Stimulated activated CD8-positive, alpha-beta memory T cell treated with anti-CD3 and anti-CD28 coated beads, Interleukin-15, amount 100 ng/mL, for 48 hours (primary cell): ENCODE results near the gene STARD5.
"Not testable (repeated sequence)": the region's sequence is repeated elsewhere in the genome, so short reads cannot be mapped to it uniquely, and the experiment has no call there.

ENCODE experiments used
- DNase-seq, 2 donors: peaks; one replicate each; pipeline ENCODE4 v3.0.0-alpha.2; 2020; ENCODE audit warnings: low read depth in 2 of 2

STARD5 gene, protein sequence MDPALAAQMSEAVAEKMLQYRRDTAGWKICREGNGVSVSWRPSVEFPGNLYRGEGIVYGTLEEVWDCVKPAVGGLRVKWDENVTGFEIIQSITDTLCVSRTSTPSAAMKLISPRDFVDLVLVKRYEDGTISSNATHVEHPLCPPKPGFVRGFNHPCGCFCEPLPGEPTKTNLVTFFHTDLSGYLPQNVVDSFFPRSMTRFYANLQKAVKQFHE

DNA sequence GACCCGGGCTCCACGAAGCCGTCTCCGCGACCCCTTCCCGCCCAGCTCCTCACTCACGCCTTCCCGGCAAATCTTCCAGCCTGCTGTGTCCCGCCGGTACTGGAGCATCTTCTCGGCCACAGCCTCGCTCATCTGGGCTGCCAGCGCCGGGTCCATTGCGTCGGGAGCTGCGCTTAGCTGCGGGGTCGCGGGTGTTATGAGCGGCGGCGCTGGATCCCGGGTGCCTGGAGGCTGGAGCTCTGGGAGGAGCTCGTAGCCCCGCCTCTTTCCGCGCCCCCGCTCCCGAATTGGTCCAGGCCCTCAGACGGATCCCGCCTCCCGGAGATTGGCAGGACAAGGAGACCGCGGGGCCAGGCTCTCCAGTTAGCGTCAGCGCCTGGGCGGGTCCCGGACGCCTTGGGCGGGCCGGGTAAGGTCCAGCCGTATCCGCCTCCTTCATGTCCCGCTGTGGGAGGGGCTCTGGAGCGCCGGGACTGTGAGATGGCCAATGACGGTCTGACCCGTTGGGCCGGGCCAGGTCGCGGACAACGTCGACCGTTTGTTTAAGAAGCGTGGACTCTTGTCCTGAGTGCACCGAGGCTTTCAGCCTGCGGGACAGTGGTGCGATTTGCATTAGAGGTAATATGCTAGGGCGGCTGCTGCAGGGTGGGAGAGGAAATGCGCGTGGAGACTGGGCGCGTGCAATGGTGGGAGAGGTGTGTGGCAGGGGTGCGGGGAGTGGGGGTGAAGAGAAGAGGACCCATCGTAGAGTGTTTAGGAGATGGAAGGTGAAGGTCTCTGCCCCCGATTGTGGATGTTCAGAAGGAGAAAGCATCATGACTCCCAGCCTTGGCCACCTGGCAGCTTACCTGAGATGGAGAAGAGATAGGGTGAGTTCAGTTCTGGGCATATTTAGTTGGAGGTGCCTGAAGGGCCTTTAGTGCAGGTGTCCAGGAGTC lies at the start of gene STARD5:
TSS of gene STARD5 (minus strand) at position 198 of the 938 bp plus-strand sequence. CDS start at position 156, 42 bp downstream.
- peak; percentile 95 to 98 for DNase-seq

- DNase-seq: no peak
Observed at GRCh38 chr15:81373176-81373575, 49.2 kb upstream of the STARD5 start.

- no peak for DNase-seq
Observed at GRCh38 chr15:81372575-81372974, 48.6 kb upstream of the STARD5 start.

DNA sequence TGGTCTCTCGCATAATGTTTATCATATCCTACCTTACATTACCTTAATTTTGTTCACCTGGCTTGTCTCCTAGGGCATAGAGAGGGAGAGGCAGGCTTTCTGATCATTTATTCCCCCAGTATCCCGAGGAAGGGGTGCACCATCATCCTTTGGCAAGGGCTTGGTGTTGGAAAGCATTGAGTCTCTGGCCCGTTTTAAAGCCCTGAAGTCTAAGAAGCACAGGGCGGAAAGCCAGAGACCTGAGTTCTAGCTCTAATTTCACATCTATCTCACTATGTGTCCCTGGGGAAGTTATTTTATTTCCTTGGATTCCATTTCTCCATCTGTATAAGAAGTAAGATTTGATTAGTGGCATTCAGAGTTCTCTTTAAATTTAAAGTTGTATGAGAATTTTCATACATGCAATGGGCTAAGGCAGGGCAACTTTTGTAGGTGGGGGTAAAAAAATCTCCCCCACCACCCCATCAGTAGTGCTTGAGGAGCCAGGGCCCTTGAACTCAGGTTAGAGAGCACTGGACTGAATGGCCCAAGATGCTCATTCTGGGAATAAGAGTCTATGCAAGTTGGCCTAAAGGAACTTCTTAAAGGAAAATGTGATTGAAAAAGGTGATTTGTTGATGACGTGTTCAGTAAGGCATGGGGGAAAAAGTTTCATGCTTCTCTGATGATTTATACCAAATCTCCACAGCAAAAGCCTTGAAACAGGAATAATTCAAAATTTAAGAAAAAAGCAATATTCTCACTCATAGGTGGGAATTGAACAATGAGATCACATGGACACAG lies 40.0 kb upstream of the STARD5 start:
- DNase-seq: no peak

DNA sequence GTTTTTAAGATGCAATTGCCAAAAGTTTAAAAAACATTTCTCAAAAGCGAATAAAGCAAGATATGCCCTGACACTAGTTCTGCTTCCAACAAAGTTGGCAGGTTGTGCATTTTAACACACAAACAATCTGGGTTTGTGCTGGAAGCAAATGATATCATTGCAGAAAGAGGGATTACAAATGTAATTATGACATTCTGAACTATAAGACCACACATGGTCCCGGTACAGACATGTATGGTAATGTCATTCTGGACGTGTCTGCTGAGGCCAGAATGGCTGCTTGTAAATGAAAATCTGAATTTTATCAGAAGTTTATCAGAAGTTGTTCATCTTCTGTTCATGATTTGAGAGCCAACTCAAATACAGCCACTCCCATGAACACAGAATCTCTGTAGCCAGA lies 39.3 kb upstream of the STARD5 start:
- DNase-seq: no peak

DNA sequence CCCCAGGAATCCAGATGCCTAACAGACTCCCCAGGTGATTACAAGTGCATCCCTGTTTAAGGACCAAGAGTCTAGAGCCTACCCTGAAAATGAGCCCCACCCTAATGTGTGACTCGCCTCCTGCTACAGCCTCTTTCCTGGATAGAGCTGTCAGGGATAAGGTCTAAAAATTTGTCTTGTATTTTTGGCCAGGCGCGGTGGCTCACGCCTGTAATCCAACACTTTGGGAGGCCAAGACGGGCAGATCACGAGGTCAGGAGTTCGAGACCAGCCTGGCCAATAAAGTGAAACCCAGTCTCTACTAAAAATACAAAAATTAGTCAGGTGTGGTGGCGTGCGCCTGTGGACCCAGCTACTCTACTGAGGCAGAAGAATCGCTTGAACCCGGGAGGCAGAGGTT lies 38.8 kb upstream of the STARD5 start:
- DNase-seq: no peak

- no peak for DNase-seq
Observed at GRCh38 chr15:81361891-81362290, 38.0 kb upstream of the STARD5 start.

GRCh38 chr15:81360491-81360890 lies 36.5 kb upstream of the STARD5 start:
- no peak for DNase-seq

DNA sequence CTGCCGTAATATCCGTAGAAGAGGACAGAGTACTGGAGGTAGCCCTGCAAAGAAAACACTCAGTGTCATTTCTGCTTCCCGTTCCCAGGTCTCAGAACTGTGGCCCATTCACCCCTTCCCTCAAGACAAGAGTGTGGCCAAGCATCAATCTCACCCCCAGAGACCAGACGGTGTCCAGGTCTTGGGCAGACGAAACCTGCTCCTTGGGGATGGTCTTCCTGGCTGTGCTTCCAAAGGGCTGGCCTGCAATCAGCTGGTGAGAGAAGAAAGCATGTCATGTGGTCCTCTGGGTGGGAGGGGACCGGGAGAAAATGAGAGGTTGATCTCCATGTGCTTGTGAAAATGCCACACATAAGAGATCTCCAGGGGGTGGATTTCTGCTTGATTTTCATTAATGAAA lies 34.3 kb upstream of the STARD5 start:
- no peak for DNase-seq

DNA sequence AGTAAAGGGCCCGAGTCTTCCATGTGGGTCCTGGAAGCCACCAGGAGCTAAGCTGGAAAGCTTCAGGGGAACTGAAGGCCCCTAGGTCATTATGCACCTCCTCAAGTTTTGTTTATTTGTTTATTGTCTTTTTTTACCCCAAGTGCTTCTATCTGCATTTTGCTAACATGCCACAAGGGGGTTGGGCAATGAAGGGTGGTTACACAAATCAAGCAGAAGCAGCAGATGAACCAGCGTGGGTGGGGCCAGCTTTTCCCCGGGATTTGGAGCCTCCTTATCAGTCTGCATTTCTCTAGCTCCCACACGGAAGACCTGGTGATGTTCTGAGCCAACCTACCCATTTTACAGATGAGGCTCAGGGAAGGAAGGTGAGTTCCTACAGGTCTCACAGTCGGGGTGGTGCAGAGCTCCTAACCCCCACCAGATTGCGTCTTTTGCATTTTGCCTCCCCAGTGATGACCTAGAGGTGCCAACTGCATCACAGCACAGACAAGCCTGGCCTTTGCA lies 33.3 kb upstream of the STARD5 start:
- DNase-seq: no peak

DNA sequence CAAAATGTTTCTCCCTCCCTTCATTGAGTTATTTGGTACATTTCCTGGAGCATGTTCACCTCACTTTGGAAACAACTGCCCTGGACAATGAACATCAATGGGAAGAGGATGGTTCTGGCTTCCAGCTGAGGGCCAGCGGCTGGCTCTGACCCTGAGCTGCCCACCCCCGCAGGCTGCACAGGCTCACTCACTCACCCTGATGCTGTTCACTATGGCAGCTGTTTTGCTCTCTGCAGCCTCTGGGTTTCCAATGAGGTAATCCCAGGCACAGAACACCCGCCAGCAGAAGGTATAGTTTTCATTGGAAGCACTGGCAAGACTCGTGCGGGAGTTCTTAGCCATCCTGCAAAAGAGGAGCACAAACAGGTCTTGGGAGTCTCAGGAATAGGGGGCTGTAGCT lies 32.3 kb upstream of the STARD5 start:
- DNase-seq: no peak

- no peak for DNase-seq
Observed at GRCh38 chr15:81351651-81352050, 27.7 kb upstream of the STARD5 start.

- DNase-seq: no peak
Observed at GRCh38 chr15:81349271-81349670, 25.3 kb upstream of the STARD5 start.

GRCh38 chr15:81348691-81349090 lies 24.8 kb upstream of the STARD5 start:
- DNase-seq: not testable (repeated sequence)

GRCh38 chr15:81347910-81348309 lies 24.0 kb upstream of the STARD5 start:
- no peak for DNase-seq

DNA sequence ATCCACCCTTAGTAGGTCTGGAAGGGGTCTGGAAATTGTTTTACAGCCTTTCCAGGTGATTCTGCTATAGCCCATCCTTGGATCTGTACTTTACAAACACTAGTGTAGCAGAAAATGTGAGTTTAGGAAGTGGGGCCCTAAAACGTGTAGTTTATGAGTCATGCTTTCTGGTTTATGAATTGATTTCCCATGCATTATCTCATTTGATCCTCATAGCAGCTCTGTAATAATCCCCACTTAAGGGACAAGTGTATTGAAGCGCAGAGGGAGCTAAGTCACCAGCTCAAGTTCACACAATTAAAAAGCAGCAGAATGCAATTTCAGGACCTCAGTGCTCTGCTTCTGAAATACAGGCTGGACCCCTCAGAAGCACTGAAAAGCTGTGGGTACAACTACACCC lies 22.7 kb upstream of the STARD5 start:
- no peak for DNase-seq

GRCh38 chr15:81343371-81343770 lies 19.4 kb upstream of the STARD5 start:
- no peak for DNase-seq

GRCh38 chr15:81341351-81341750 lies 17.4 kb upstream of the STARD5 start:
- no peak for DNase-seq

- no peak for DNase-seq
Observed at GRCh38 chr15:81339851-81340250, 15.9 kb upstream of the STARD5 start.

DNA sequence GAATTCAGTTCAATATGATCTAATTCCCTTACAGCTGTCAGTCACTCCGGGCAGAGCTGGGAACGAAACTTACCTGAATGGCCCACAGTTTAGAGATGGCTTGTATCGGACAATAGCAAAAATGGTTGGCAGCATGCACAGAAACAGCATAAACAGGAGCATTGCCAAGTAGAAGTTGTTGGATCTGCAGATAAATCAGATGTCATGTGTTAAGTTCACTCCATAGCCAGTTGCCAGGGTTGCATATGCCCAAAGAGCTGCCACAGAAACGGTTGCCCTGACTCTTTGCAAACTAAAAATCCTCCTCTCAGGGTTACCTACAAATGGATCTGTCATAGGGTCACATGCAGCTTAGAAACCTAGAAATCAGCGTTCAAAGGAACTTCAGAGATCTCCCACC lies 15.4 kb upstream of the STARD5 start:
- no peak for DNase-seq

DNA sequence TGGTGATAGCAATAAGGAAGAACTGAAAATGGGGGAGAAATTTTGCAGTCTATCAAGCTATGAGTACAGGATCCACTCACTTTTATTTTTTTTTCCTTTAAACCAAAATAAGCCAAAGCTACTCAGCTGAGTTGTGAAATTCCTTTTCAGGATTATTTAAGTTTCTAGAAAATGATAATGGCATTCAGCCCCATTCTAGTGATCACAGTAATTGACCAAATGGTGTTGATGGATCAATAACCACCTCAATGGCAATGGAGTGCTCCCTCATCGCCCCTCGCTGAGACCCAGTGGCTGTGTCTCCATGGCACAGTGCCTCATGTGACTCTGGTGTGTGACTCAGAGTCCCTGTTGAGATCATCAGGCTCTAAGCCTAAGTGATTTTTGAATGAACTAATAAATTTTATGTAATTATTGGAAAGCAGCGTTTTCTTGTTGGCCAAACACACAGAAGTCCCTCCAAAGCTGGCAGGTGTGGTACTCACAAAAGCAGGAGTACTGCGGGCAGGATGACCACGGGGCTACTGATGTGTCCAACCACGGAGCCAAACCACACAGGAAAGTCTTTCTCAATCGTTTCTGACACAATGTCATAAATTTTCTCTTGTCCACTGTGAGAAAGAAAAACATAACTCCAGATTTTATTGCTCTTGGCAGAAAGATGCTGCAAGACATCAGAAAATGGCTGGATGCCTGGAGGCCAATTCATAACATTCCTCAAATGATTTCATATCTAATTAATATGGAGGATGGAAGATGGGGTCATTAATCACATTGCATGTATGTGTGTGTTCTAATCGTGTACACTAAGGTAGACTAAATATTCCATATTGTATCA lies 14.4 kb upstream of the STARD5 start:
- DNase-seq: no peak
